Keratinocyte (primary cell): ENCODE data around the gene VASN. TPM values are rescaled to one million over a fixed set of nuclear protein-coding genes. Genes with fewer than 3 reads are reported as not detected.

Source experiments
- DNase-seq: peaks from one replicate; pipeline ENCODE4 v3.0.0-alpha.2; 2011; ENCODE audit warnings: low read depth, missing footprints, low spot score
- FAIRE-seq: peaks from 2 replicates; lab custom pipeline; 2011; peaks lifted over from hg19 to GRCh38; lab: Jason Lieb, UNC
- H2AFZ ChIP-seq: 2 replicates; pipeline ENCODE4 v1.6.0; 2012; ENCODE audit warnings: low read length, control low read depth, inconsistent platforms; ENCODE audit not compliant: control insufficient read depth
- H3K27ac ChIP-seq: 2 replicates; pipeline ENCODE4 v1.5.1; 2011; ENCODE audit warnings: low read length; ENCODE audit not compliant: control insufficient read depth, insufficient read depth
- H3K27me3 ChIP-seq: 3 replicates; pipeline ENCODE4 v1.6.0; 2011; ENCODE audit warnings: low read length; ENCODE audit not compliant: control insufficient read depth, insufficient read depth; ENCODE audit errors: extremely low read depth
- H3K36me3 ChIP-seq, 2 experiments: 2 replicates in 1 of 2; 3 replicates in 1 of 2; pipeline ENCODE4 v1.5.1; 2011; ENCODE audit warnings: low read length in 2 of 2, mild to moderate bottlenecking in 1 of 2; ENCODE audit not compliant: control insufficient read depth in 2 of 2, insufficient read depth in 2 of 2; ENCODE audit errors: extremely low read depth in 1 of 2
- H3K4me1 ChIP-seq: 3 replicates; pipeline ENCODE4 v1.5.1; 2011; ENCODE audit warnings: low read length; ENCODE audit not compliant: control insufficient read depth, insufficient read depth; ENCODE audit errors: extremely low read depth
- H3K4me2 ChIP-seq: 3 replicates; pipeline ENCODE4 v1.6.0; 2011; ENCODE audit warnings: low read depth, low read length; ENCODE audit not compliant: control insufficient read depth, insufficient read depth; ENCODE audit errors: extremely low read depth
- H3K4me3 ChIP-seq, 3 experiments: fragments of 200-600 bp in 1 of 3; sonication (generic) in 1 of 3; 2 replicates in 2 of 3; 3 replicates in 1 of 3; pipeline ENCODE4 v1.5.1; 2011 to 2016; ENCODE audit warnings: low read length in 3 of 3, mild to moderate bottlenecking in 3 of 3, control low read depth in 2 of 3, inconsistent platforms in 1 of 3, low read depth in 1 of 3, mixed read lengths in 1 of 3, mixed run types in 1 of 3, moderate library complexity in 1 of 3; ENCODE audit not compliant: control insufficient read depth in 2 of 3, insufficient read depth in 2 of 3; ENCODE audit errors: extremely low read depth in 1 of 3
- H3K79me2 ChIP-seq: 2 replicates; pipeline ENCODE4 v1.6.0; 2012; ENCODE audit warnings: low read length; ENCODE audit not compliant: control insufficient read depth, insufficient read depth
- H3K9ac ChIP-seq: 3 replicates; pipeline ENCODE4 v1.6.0; 2011; ENCODE audit warnings: low read length; ENCODE audit not compliant: control insufficient read depth, insufficient read depth; ENCODE audit errors: extremely low read depth
- H3K9me1 ChIP-seq: 3 replicates; pipeline ENCODE4 v1.6.0; 2011; ENCODE audit warnings: low read length; ENCODE audit not compliant: control insufficient read depth, insufficient read depth; ENCODE audit errors: extremely low read depth
- H3K9me3 ChIP-seq: 2 replicates; pipeline ENCODE4 v1.5.1; 2012; ENCODE audit warnings: low read depth, low read length; ENCODE audit not compliant: control insufficient read depth
- H4K20me1 ChIP-seq: 3 replicates; pipeline ENCODE4 v1.6.0; 2011; ENCODE audit warnings: low read length; ENCODE audit not compliant: control insufficient read depth, insufficient read depth; ENCODE audit errors: extremely low read depth
- CTCF ChIP-seq, 3 experiments: IDR thresholded peaks in 1 of 3; conservative IDR thresholded peaks in 1 of 3; optimal IDR thresholded peaks in 1 of 3; 2 replicates in 2 of 3; 3 replicates in 1 of 3; pipeline versions ENCODE3 to v1.5.1; 2011; ENCODE audit warnings: low read length in 3 of 3, mild to moderate bottlenecking in 3 of 3, moderate library complexity in 2 of 3, control low read depth in 1 of 3, inconsistent platforms in 1 of 3; ENCODE audit not compliant: insufficient read depth in 2 of 3; ENCODE audit errors: extremely low read depth in 1 of 3
- EZH2 ChIP-seq: IDR thresholded peaks from one replicate; pipeline ENCODE4 v1.6.1; 2012; ENCODE audit warnings: inconsistent platforms, mild to moderate bottlenecking, low read length, moderate library complexity
- dilution Hi-C: fragments of 300-500 bp; cut with MboI; formaldehyde crosslinking; loops from one replicate; pipeline ENCODE4 v1.7.0; 2020; ENCODE audit warnings: low sequenced_read_pairs; ENCODE audit not compliant: extremely low pct_ligation_motif_present
- polyA plus RNA-seq, 5 experiments: library from polyadenylated mRNA; depleted of rRNA in 3 of 5; stranded (reverse) in 3 of 5; stranded (forward) in 1 of 5; unstranded in 1 of 5; fragments of >200 nt; gene quantifications; 1 replicate in 1 of 5; 2 replicates in 3 of 5; 3 replicates in 1 of 5; pipeline versions ENCODE4 v1.2.1 to v1.2.3, GENCODE V29; 2011 to 2012; ENCODE audit warnings: missing spikeins in 2 of 5, low read depth in 1 of 5, low replicate concordance in 1 of 5

Gene VASN
- polyA plus RNA-seq, 1 donor (not counting 4 experiments of a cell fraction or from before 2014, with no cell fraction given) = 0.37 TPM

GRCh38 chr16:4386951-4387565 lies 15.4 kb downstream of the VASN start:
- H3K36me3 ChIP-seq = peaks cover 3 to 28% of the 10 kb centered on the region in 2 experiments
- H3K4me1 ChIP-seq = no peaks in the 10 kb centered on the region
- H3K9me1 ChIP-seq = no peaks in the 10 kb centered on the region
- H4K20me1 ChIP-seq = peaks cover 3% of the 10 kb centered on the region
- no peak for FAIRE-seq
- no peak overlapping the region for H3K9ac ChIP-seq
- TF ChIP-seq EZH2 (no peak), CTCF (optimal IDR thresholded peaks at IDR 0.05 in 1 of 3, IDR thresholded peaks at IDR 0.05 in 1 of 3, conservative IDR thresholded peaks at IDR 0.05 in 1 of 3; ENCODE audit: extremely low read depth in 1 of 3, insufficient read depth in 2 of 3, low read length in 3 of 3) (no peak)
- no peaks in the 10 kb centered on the region for H3K27me3 ChIP-seq
- H3K27ac ChIP-seq = no peak overlapping the region
- no peak for DNase-seq
- H3K4me3 ChIP-seq = no peak overlapping the region
- no peak overlapping the region for H3K4me2 ChIP-seq
- H2AFZ ChIP-seq = no peak overlapping the region
- no peaks in the 10 kb centered on the region for H3K79me2 ChIP-seq
- dilution Hi-C loops = no loop called here
- no peaks in the 10 kb centered on the region for H3K9me3 ChIP-seq

GRCh38 chr16:4387781-4388180 lies 16.1 kb downstream of the VASN start:
- no peaks in the 10 kb centered on the region for H3K9me3 ChIP-seq
- DNase-seq (no peak), FAIRE-seq (no peak)
- H2AFZ ChIP-seq = no peak overlapping the region
- peaks cover 5% of the 10 kb centered on the region for H3K4me1 ChIP-seq
- peaks cover 3% of the 10 kb centered on the region for H4K20me1 ChIP-seq
- no peak overlapping the region for H3K4me2 ChIP-seq
- dilution Hi-C loops = no loop called here
- H3K4me3 ChIP-seq = no peak overlapping the region
- no peaks in the 10 kb centered on the region for H3K79me2 ChIP-seq
- H3K27me3 ChIP-seq = no peaks in the 10 kb centered on the region
- H3K9ac ChIP-seq = no peak overlapping the region
- H3K36me3 ChIP-seq = peaks cover 3 to 28% of the 10 kb centered on the region in 2 experiments
- no peak overlapping the region for H3K27ac ChIP-seq
- TF ChIP-seq CTCF (optimal IDR thresholded peaks at IDR 0.05 in 1 of 3, IDR thresholded peaks at IDR 0.05 in 1 of 3, conservative IDR thresholded peaks at IDR 0.05 in 1 of 3; ENCODE audit: extremely low read depth in 1 of 3, insufficient read depth in 2 of 3, low read length in 3 of 3) (no peak), EZH2 (no peak)
- H3K9me1 ChIP-seq = no peaks in the 10 kb centered on the region
